T-helper 17 cell (primary cell): Measurements from ENCODE around the gene MEPCE. TPM values are rescaled to one million over a fixed set of nuclear protein-coding genes. Genes with fewer than 3 reads are reported as not detected.

ENCODE experiments used
- ATAC-seq: fragments of 150-1000 bp; cut with Tn5 transposase; 2 replicates; pipeline ENCODE4 v1.10.0; 2021; ENCODE audit warnings: mild to moderate bottlenecking, moderate library complexity
- DNase-seq, 3 donors: peaks; one replicate each; pipeline versions ENCODE4 v3.0.0 to v3.0.0-alpha.2; 2020 to 2021
- H3K9me3 ChIP-seq: one replicate; pipeline ENCODE4 v1.7.0; 2013; ENCODE audit warnings: low read length, mild to moderate bottlenecking; ENCODE audit not compliant: control insufficient read depth, poor library complexity, severe bottlenecking
- H3K27ac Mint-ChIP-seq: one replicate; pipeline ENCODE4 v1.8.0; 2022; ENCODE audit warnings: mild to moderate bottlenecking, moderate library complexity, mixed read lengths
- H3K27me3 Mint-ChIP-seq: one replicate; pipeline ENCODE4 v1.8.0; 2022; ENCODE audit warnings: mixed read lengths
- H3K36me3 Mint-ChIP-seq: one replicate; pipeline ENCODE4 v1.8.0; 2022; ENCODE audit warnings: low read depth, mixed read lengths
- H3K4me1 Mint-ChIP-seq: one replicate; pipeline ENCODE4 v1.8.0; 2022; ENCODE audit warnings: mild to moderate bottlenecking, mixed read lengths
- H3K4me3 Mint-ChIP-seq: one replicate; pipeline ENCODE4 v1.8.0; 2022; ENCODE audit warnings: mild to moderate bottlenecking, moderate library complexity, mixed read lengths
- total RNA-seq, 4 donors: library from RNA in 2 of 4; stranded (reverse) in 2 of 4; gene quantifications; one replicate each; pipeline ENCODE4 v1.2.3 and lab custom pipeline; 2022 to 2026

MEPCE gene
- total RNA-seq, 2 donors from 2014 or later: 66.1 to 66.8 TPM

- H3K4me3 Mint-ChIP-seq: no peak overlapping the region
Measured at GRCh38 chr7:100466653-100467605, 37.3 kb downstream of the MEPCE start.

GRCh38 chr7:100467638-100468373, 38.2 kb downstream of the MEPCE start:
- ATAC-seq (no peak), DNase-seq (no peak)
- Mint-ChIP-seq H3K27me3 (no peaks in the 10 kb centered on the region), H3K4me1 (peaks cover 11% of the 10 kb centered on the region), H3K4me3 (no peak overlapping the region), H3K36me3 (no peaks in the 10 kb centered on the region), H3K27ac (peak overlapping the region; percentile 27)
- no peaks in the 10 kb centered on the region for H3K9me3 ChIP-seq

More at GRCh38 chr7:100466653-100467605, 37.3 kb downstream of the MEPCE start:
- no peak for DNase-seq
- H3K4me1 Mint-ChIP-seq: peaks cover 8% of the 10 kb centered on the region
- H3K36me3 Mint-ChIP-seq: no peaks in the 10 kb centered on the region
- no peak for ATAC-seq
- peak overlapping the region; percentile 27 for H3K27ac Mint-ChIP-seq
- H3K27me3 Mint-ChIP-seq: no peaks in the 10 kb centered on the region
- no peaks in the 10 kb centered on the region for H3K9me3 ChIP-seq

GRCh38 chr7:100469227-100470044, 39.8 kb downstream of the MEPCE start:
- no peak overlapping the region for H3K27ac Mint-ChIP-seq
- ATAC-seq: peak; percentile 89

GRCh38 chr7:100471021-100471420, 41.4 kb downstream of the MEPCE start:
- Mint-ChIP-seq H3K27me3 (no peaks in the 10 kb centered on the region), H3K27ac (peak overlapping the region; percentile 65), H3K4me1 (peaks cover 30% of the 10 kb centered on the region), H3K36me3 (peaks cover 4% of the 10 kb centered on the region), H3K4me3 (no peak overlapping the region)
- ATAC-seq: no peak
- no peaks in the 10 kb centered on the region for H3K9me3 ChIP-seq
- no peak for DNase-seq

More at GRCh38 chr7:100469227-100470044, 39.8 kb downstream of the MEPCE start:
- no peaks in the 10 kb centered on the region for H3K9me3 ChIP-seq
- Mint-ChIP-seq H3K36me3 (peaks cover 2% of the 10 kb centered on the region), H3K4me1 (peaks cover 21% of the 10 kb centered on the region), H3K4me3 (peak overlapping the region; percentile 47), H3K27me3 (no peaks in the 10 kb centered on the region)
- DNase-seq: peak; percentile 71 to 87 (median 80)

- H3K9me3 ChIP-seq: no peaks in the 10 kb centered on the region
- H3K27ac Mint-ChIP-seq: peak overlapping the region; percentile 74
- peaks cover 37% of the 10 kb centered on the region for H3K4me1 Mint-ChIP-seq
- no peak overlapping the region for H3K4me3 Mint-ChIP-seq
- ATAC-seq (no peak), DNase-seq (no peak)
- peaks cover 6% of the 10 kb centered on the region for H3K36me3 Mint-ChIP-seq
- no peaks in the 10 kb centered on the region for H3K27me3 Mint-ChIP-seq
Measured at GRCh38 chr7:100472121-100472851, 42.7 kb downstream of the MEPCE start.

- peaks cover 6% of the 10 kb centered on the region for H3K36me3 Mint-ChIP-seq
- peak overlapping the region; percentile 74 for H3K27ac Mint-ChIP-seq
- H3K4me3 Mint-ChIP-seq: peak overlapping the region; percentile 7
- no peaks in the 10 kb centered on the region for H3K27me3 Mint-ChIP-seq
- no peak for ATAC-seq
- DNase-seq: peak in 1 of 3 donors; percentile 26
- H3K4me1 Mint-ChIP-seq: peaks cover 38% of the 10 kb centered on the region
- no peaks in the 10 kb centered on the region for H3K9me3 ChIP-seq
Measured at GRCh38 chr7:100472854-100473499, 43.3 kb downstream of the MEPCE start.

GRCh38 chr7:100475549-100475948, 45.9 kb downstream of the MEPCE start:
- H3K36me3 Mint-ChIP-seq: peaks cover 10% of the 10 kb centered on the region
- DNase-seq (no peak), ATAC-seq (no peak)
- peaks cover 40% of the 10 kb centered on the region for H3K4me1 Mint-ChIP-seq
- H3K9me3 ChIP-seq: no peaks in the 10 kb centered on the region
- peak overlapping the region; percentile 89 for H3K27ac Mint-ChIP-seq
- H3K4me3 Mint-ChIP-seq: peak overlapping the region; percentile 97
- H3K27me3 Mint-ChIP-seq: no peaks in the 10 kb centered on the region

- Mint-ChIP-seq H3K27me3 (no peaks in the 10 kb centered on the region), H3K4me3 (peak overlapping the region; percentile 97), H3K27ac (peak overlapping the region; percentile 89), H3K36me3 (peaks cover 10% of the 10 kb centered on the region), H3K4me1 (peaks cover 38% of the 10 kb centered on the region)
- DNase-seq (no peak), ATAC-seq (no peak)
- no peaks in the 10 kb centered on the region for H3K9me3 ChIP-seq
Measured at GRCh38 chr7:100476101-100476780, 46.6 kb downstream of the MEPCE start.

- Mint-ChIP-seq H3K27ac (peak overlapping the region; percentile 89), H3K27me3 (no peaks in the 10 kb centered on the region), H3K4me1 (peaks cover 37% of the 10 kb centered on the region), H3K36me3 (peaks cover 10% of the 10 kb centered on the region), H3K4me3 (peak overlapping the region; percentile 97)
- no peak for ATAC-seq
- H3K9me3 ChIP-seq: no peaks in the 10 kb centered on the region
- peak in 1 of 3 donors; percentile 26 for DNase-seq
Measured at GRCh38 chr7:100476903-100477870, 47.6 kb downstream of the MEPCE start.

- H3K4me1 Mint-ChIP-seq: peaks cover 39% of the 10 kb centered on the region
- H3K9me3 ChIP-seq: no peaks in the 10 kb centered on the region
- peaks cover 10% of the 10 kb centered on the region for H3K36me3 Mint-ChIP-seq
- no peak for DNase-seq
- H3K4me3 Mint-ChIP-seq: peak overlapping the region; percentile 97
- H3K27me3 Mint-ChIP-seq: no peaks in the 10 kb centered on the region
- ATAC-seq: no peak
- H3K27ac Mint-ChIP-seq: peak overlapping the region; percentile 89
Measured at GRCh38 chr7:100477871-100478267, 48.2 kb downstream of the MEPCE start.
